HAP-1 (cell line): ENCODE measurements around the gene SLC25A45.

Source experiments
- DNase-seq, 2 experiments: peaks; one replicate each; pipeline ENCODE4 v3.0.0-alpha.2; 2016 to 2020; ENCODE audit warnings: low spot score in 2 of 2
- H3K27me3 ChIP-seq: fragments of 250-450 bp; sonication (Bioruptor Pico); 2 replicates; pipeline ENCODE4 v1.5.1; 2020; ENCODE audit warnings: low read depth, mild to moderate bottlenecking, moderate library complexity
- H3K36me3 ChIP-seq: fragments of 250-450 bp; sonication (Bioruptor Pico); replicated peaks from 2 replicates; pipeline ENCODE4 v1.5.1; 2020; ENCODE audit warnings: mild to moderate bottlenecking
- H3K4me1 ChIP-seq: fragments of 250-450 bp; sonication (Bioruptor Pico); 2 replicates; pipeline ENCODE4 v1.5.1; 2020; ENCODE audit warnings: mild to moderate bottlenecking
- H3K4me3 ChIP-seq: fragments of 250-450 bp; sonication (Bioruptor Pico); 2 replicates; pipeline ENCODE4 v1.5.1; 2020; ENCODE audit warnings: mild to moderate bottlenecking, moderate library complexity
- H3K9me3 ChIP-seq: fragments of 250-450 bp; sonication (Bioruptor Pico); 2 replicates; pipeline ENCODE4 v1.5.1; 2020; ENCODE audit warnings: mild to moderate bottlenecking, moderate library complexity
- in situ Hi-C: fragments of 300-500 bp; cut with MboI; formaldehyde crosslinking; loops from 3 replicates; pipeline ENCODE4 v1.14.3; 2020; ENCODE audit warnings: low sequenced_read_pairs, inconsistent platforms, mixed read lengths

Gene SLC25A45

GRCh38 chr11:65357856-65358356 is 24.5 kb downstream of the SLC25A45 start:
- no peak for DNase-seq
- H3K4me1 ChIP-seq, result 0 out of 2 replicates have a peak, but pooled peaks cover 3% of the 10 kb centered on the region
- no peak overlapping the region for H3K4me3 ChIP-seq
- H3K36me3 ChIP-seq, result 0 out of 2 replicates have a peak, but pooled peaks cover 2% of the 10 kb centered on the region
- no peaks in the 10 kb centered on the region for H3K27me3 ChIP-seq
- no peaks in the 10 kb centered on the region for H3K9me3 ChIP-seq
- in situ Hi-C loops, result no loop called here

- H3K4me3 ChIP-seq, result no peak overlapping the region
- in situ Hi-C loops, result no loop called here
Observed at GRCh38 chr11:65356394-65356972, 26.0 kb downstream of the SLC25A45 start.

GRCh38 chr11:65355776-65356393 is 26.6 kb downstream of the SLC25A45 start:
- DNase-seq, result no peak
- in situ Hi-C loops, result no loop called here
- H3K4me3 ChIP-seq, result no peak overlapping the region
- H3K27me3 ChIP-seq, result no peaks in the 10 kb centered on the region
- H3K36me3 ChIP-seq, result peaks cover 20% of the 10 kb centered on the region
- no peaks in the 10 kb centered on the region for H3K9me3 ChIP-seq
- H3K4me1 ChIP-seq, result 0 out of 2 replicates have a peak, but pooled peaks cover 3% of the 10 kb centered on the region

More at GRCh38 chr11:65356394-65356972, 26.0 kb downstream of the SLC25A45 start:
- peaks cover 14% of the 10 kb centered on the region for H3K36me3 ChIP-seq
- DNase-seq, result no peak
- H3K9me3 ChIP-seq, result no peaks in the 10 kb centered on the region
- 0 out of 2 replicates have a peak, but pooled peaks cover 3% of the 10 kb centered on the region for H3K4me1 ChIP-seq
- no peaks in the 10 kb centered on the region for H3K27me3 ChIP-seq

- H3K4me3 ChIP-seq, result peak overlapping the region; percentile 43
- peak in 1 of 2 experiments; percentile 75 for DNase-seq
Observed at GRCh38 chr11:65355013-65355775, 27.3 kb downstream of the SLC25A45 start.

DNA sequence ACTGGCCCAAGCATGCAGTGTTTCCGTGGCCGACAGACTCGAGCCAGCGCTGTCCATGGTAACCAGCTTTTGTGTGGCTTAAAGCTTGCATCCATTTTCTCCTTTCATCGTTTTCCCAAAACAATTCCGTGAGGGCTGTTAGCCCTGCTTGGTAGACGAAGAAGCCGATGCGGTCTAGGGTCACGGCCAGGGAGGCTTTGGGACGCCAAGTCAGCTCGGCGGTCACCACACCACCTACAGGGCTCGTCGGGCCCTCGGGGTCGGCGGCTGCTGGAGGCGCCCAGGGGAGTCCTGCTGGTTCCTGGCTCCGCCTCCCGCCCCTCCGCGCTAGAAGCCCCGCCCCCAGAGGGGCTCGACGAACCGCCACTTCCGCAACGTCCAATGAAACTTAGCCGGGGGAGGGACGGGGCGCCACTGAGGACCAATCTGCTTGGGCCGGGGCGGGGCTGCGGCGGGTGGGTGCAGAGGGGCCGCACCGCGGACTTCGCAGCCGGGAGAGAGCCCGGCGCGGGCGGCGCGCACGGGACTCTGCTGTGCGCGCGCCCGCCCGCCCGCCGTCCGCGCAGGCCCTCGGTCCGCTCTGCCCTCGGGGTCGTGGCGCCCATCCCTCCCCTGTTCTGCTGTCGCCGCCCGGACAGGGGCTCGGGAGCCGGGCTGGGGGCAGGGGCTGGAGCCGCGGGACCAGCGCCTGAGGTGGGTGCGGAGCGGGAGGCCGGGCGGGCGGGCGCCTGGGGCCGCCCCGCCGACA is 28.0 kb downstream of the SLC25A45 start, which contains the start of gene TIGD3:
Gene TIGD3 (plus strand): TSS at position 487 of the 748 bp plus-strand sequence. CDS start 1,058 bp downstream, outside the sequence.
- Histone ChIP-seq H3K36me3 (peaks cover 31% of the 10 kb centered on the region), H3K4me1 (0 out of 2 replicates have a peak, but pooled peaks cover 3% of the 10 kb centered on the region), H3K4me3 (peak within 1 kb of the TSS; percentile 43), H3K9me3 (no peaks in the 10 kb centered on the region), H3K27me3 (no peaks in the 10 kb centered on the region)
- in situ Hi-C loops, result no loop called here
- DNase-seq, result peak; percentile 93 to 100

More at GRCh38 chr11:65355013-65355775, 27.3 kb downstream of the SLC25A45 start:
- no peaks in the 10 kb centered on the region for H3K9me3 ChIP-seq
- H3K4me1 ChIP-seq, result 0 out of 2 replicates have a peak, but pooled peaks cover 3% of the 10 kb centered on the region
- in situ Hi-C loops, result no loop called here
- H3K36me3 ChIP-seq, result peaks cover 24% of the 10 kb centered on the region
- H3K27me3 ChIP-seq, result no peaks in the 10 kb centered on the region

- in situ Hi-C loops, result no loop called here
- Histone ChIP-seq H3K4me3 (peak overlapping the region; percentile 25), H3K9me3 (no peaks in the 10 kb centered on the region), H3K27me3 (no peaks in the 10 kb centered on the region), H3K4me1 (0 out of 2 replicates have a peak, but pooled peaks cover 3% of the 10 kb centered on the region), H3K36me3 (peaks cover 37% of the 10 kb centered on the region)
- no peak for DNase-seq
Observed at GRCh38 chr11:65353900-65354264, 28.6 kb downstream of the SLC25A45 start.

DNA sequence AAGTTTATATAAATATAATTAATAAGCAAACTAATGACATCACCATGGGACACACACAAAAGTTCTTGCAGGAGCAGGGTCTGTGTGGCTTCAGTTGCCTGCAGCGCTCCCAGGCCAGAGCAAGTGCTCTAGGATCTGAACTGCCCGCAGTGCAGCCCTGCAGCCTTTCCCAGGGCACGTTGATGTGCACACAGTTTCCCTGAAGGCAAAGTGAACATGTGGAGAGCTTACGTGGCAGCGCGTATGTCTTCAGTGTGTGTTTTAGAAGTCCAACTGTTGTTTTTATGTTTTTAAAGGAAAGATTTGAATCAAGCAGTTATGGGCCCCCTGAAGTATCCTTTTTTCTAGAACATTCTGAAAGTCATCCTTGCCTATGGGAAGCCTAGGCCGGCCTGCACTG is 29.1 kb downstream of the SLC25A45 start:
- in situ Hi-C loops, result no loop called here
- peaks cover 41% of the 10 kb centered on the region for H3K36me3 ChIP-seq

DNA sequence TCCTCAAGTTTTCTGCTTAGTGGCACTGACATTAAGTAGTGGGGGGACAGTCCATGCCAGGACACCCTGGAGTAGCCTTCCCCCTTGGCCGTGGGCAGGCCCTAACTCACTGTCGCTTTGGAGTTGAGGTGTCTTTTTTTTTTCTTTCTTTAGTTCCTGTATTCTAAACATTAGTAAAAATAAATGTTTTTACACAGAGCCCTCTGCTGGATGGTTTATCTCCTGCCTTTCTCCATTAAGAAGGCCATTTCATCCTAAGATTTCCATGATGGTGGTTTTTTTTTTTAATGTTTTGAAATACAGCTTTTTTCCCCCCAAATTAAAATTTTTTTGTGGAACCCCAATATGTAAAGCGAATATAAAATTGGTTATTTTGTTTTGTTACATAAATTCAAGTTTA is 29.7 kb downstream of the SLC25A45 start:
- Histone ChIP-seq H3K36me3 (peaks cover 46% of the 10 kb centered on the region), H3K27me3 (no peaks in the 10 kb centered on the region), H3K4me3 (no peak overlapping the region), H3K4me1 (0 out of 2 replicates have a peak, but pooled peaks cover 3% of the 10 kb centered on the region), H3K9me3 (no peaks in the 10 kb centered on the region)
- in situ Hi-C loops, result no loop called here
- DNase-seq, result no peak

More for the DNA sequence above, 29.1 kb downstream of the SLC25A45 start:
- H3K4me3 ChIP-seq, result no peak overlapping the region
- H3K27me3 ChIP-seq, result no peaks in the 10 kb centered on the region
- no peaks in the 10 kb centered on the region for H3K9me3 ChIP-seq
- H3K4me1 ChIP-seq, result 0 out of 2 replicates have a peak, but pooled peaks cover 3% of the 10 kb centered on the region
- DNase-seq, result no peak

DNA sequence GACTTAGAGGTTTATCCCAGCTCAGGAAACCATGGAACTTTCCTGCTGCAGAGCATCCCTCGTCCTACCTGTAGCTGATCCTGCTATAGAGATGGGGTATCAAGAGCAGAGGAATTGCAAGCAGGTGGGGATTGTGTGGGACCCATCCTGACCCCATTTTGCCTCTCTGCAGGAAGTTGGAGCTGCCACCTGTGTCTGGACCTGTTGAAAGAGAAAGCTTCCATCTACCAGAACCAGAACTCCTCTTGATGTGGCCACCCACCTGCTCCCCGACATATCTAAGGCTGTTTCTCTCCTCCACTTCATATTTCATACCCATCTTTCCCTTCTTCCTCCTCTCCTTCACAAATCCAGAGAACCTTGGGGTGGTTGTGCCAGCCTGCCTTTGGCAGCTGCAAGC is 30.9 kb downstream of the SLC25A45 start:
- no peak overlapping the region for H3K4me3 ChIP-seq
- peaks cover 58% of the 10 kb centered on the region for H3K36me3 ChIP-seq
- no peaks in the 10 kb centered on the region for H3K9me3 ChIP-seq
- 0 out of 2 replicates have a peak, but pooled peaks cover 3% of the 10 kb centered on the region for H3K4me1 ChIP-seq
- H3K27me3 ChIP-seq, result no peaks in the 10 kb centered on the region
- in situ Hi-C loops, result no loop called here
- DNase-seq, result no peak

DNA sequence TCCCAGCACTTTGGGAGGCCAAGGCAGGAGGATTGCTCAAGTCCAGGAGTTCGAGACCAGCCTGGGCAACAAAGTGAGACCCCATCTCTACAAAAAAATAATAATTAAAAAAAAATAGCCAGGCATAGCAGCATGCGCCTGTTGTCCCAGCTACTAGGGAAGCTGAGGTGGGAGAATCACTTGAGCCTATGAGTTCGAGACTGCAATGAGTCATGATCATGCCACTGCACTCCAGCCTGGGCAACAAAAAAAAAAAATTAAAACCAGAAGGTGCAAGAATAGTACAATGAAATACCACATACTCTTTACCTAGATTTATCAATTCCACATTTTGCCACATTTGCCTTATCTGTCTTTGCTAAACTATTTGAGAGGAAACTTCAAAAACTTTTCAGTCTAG is 40.6 kb downstream of the SLC25A45 start:
- DNase-seq, result no peak
- in situ Hi-C loops, result no loop called here
- no peaks in the 10 kb centered on the region for H3K4me1 ChIP-seq

DNA sequence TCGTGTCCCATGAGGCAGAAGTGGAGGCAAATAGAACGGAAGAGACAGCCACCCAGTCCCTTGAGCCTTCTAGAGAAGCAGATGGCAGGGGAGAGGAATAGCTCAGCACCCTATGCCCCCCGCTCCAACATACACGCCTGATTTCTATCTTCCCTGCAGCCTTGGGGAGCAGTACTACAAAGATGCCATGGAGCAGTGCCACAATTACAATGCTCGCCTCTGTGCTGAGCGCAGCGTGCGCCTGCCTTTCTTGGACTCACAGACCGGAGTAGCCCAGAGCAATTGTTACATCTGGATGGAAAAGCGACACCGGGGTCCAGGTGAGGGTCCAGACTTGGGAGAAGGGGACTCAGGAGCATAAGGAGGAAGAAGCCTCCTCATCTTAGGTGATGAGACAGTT is 42.2 kb downstream of the SLC25A45 start:
- in situ Hi-C loops, result no loop called here
- H3K36me3 ChIP-seq, result peaks cover 58% of the 10 kb centered on the region
- no peak for DNase-seq

More for the DNA sequence above, 40.6 kb downstream of the SLC25A45 start:
- no peak overlapping the region for H3K4me3 ChIP-seq
- H3K36me3 ChIP-seq, result peaks cover 64% of the 10 kb centered on the region
- H3K27me3 ChIP-seq, result no peaks in the 10 kb centered on the region
- no peaks in the 10 kb centered on the region for H3K9me3 ChIP-seq

DNA sequence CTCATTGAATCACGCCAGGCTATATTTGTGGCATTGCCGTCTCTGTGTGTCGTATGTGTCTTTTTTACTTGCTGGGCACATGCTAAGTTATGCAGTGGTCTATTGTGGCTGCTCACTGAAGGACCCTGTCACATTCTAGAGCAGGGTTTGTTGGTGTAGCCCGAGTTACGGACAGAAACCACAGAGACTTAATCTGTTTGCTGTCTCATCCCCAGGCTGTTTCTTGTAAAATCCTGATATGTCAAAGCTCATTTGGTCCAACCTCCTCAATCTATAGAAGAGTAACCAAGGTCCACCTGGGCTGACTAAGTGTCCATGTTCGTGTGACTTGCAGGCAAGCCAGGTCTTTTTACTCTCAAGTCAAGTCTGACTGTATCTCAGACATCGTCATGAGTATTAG is 43.8 kb downstream of the SLC25A45 start:
- Histone ChIP-seq H3K9me3 (no peaks in the 10 kb centered on the region), H3K4me1 (peaks cover 5% of the 10 kb centered on the region; the same call in 1 of the 2 replicates), H3K4me3 (no peak overlapping the region), H3K27me3 (no peaks in the 10 kb centered on the region), H3K36me3 (peaks cover 42% of the 10 kb centered on the region)
- DNase-seq, result no peak
- in situ Hi-C loops, result no loop called here

More for the DNA sequence above, 42.2 kb downstream of the SLC25A45 start:
- Histone ChIP-seq H3K4me3 (no peak overlapping the region), H3K9me3 (no peaks in the 10 kb centered on the region), H3K27me3 (no peaks in the 10 kb centered on the region), H3K4me1 (peaks cover 3% of the 10 kb centered on the region; the same call in 1 of the 2 replicates)
